GM12878 (cell line): ENCODE results near the gene RAC3. TPM values are rescaled to one million over a fixed set of nuclear protein-coding genes. Genes with fewer than 3 reads are reported as not detected.

Source experiments
- ATAC-seq: fragments of 200-7000 bp; cut with Tn5 transposase; 3 replicates; pipeline ENCODE4 v1.9.1; 2020; ENCODE audit warnings: mild to moderate bottlenecking, moderate library complexity
- BruUV-seq: library from RNA; stranded (reverse); fragments of 400-500 nt; replicated peaks from 2 replicates; lab custom pipeline; 2021; lab: Mats Ljungman, UMichigan
- CTCF ChIA-PET: fragments of 300-600 bp; sonication (Branson Sonifier 250); formaldehyde crosslinking; extraction: SDS; loops from one replicate; lab custom pipeline; 2021; ENCODE audit warnings: inconsistent platforms; lab: Yijun Ruan, JAX
- POLR2A ChIA-PET: fragments of 350-600 bp; formaldehyde crosslinking; extraction: SDS; loops from one replicate; lab custom pipeline; 2021; ENCODE audit warnings: inconsistent platforms; lab: Charles Lee
- RAD21 ChIA-PET: fragments of 300-600 bp; sonication (Branson Sonifier 250); formaldehyde crosslinking; loops from one replicate; lab custom pipeline; 2023; ENCODE audit warnings: antibody characterized with exemption; ENCODE audit not compliant: unreplicated experiment; lab: Charles Lee
- SMC1A ChIA-PET: fragments of 300-600 bp; sonication (Branson Sonifier 250); formaldehyde crosslinking; loops from one replicate; lab custom pipeline; 2023; ENCODE audit not compliant: unreplicated experiment, uncharacterized antibody; lab: Charles Lee
- DNase-seq: peaks from one replicate; pipeline ENCODE4 v3.0.0-alpha.2; 2011; ENCODE audit warnings: low read depth, low spot score
- FAIRE-seq: peaks from 3 replicates; lab custom pipeline; 2011; peaks lifted over from hg19 to GRCh38; lab: Jason Lieb, UNC
- H2AFZ ChIP-seq: 2 replicates; pipeline ENCODE4 v1.6.0; 2011; ENCODE audit warnings: low read depth, low read length, control low read depth; ENCODE audit not compliant: control insufficient read depth
- H3K27ac ChIP-seq: 2 replicates; pipeline ENCODE4 v1.5.1; 2011; ENCODE audit warnings: control low read depth; ENCODE audit not compliant: control insufficient read depth, insufficient read depth
- H3K27me3 ChIP-seq, 2 experiments: replicated peaks in 1 of 2; 2 replicates each; pipeline versions ENCODE4 v1.6.0 to v1.6.1; 2011; ENCODE audit warnings: low read length in 1 of 2; ENCODE audit not compliant: control insufficient read depth in 2 of 2, insufficient read depth in 2 of 2
- H3K36me3 ChIP-seq, 2 experiments: 2 replicates each; pipeline ENCODE4 v1.5.1; 2011; ENCODE audit warnings: low read length in 1 of 2; ENCODE audit not compliant: control insufficient read depth in 2 of 2, insufficient read depth in 2 of 2
- H3K4me1 ChIP-seq: 2 replicates; pipeline ENCODE4 v1.6.1; 2011; ENCODE audit warnings: mild to moderate bottlenecking, low read length, moderate library complexity, mixed read lengths; ENCODE audit not compliant: control insufficient read depth, insufficient read depth
- H3K4me2 ChIP-seq: 2 replicates; pipeline ENCODE4 v1.6.0; 2011; ENCODE audit warnings: control low read depth; ENCODE audit not compliant: control insufficient read depth, insufficient read depth
- H3K4me3 ChIP-seq: fragments of 200-600 bp; sonication (generic); 2 replicates; pipeline ENCODE4 v1.5.1; 2016
- H3K79me2 ChIP-seq: 2 replicates; pipeline ENCODE4 v1.6.0; 2011; ENCODE audit warnings: low read length; ENCODE audit not compliant: control insufficient read depth, insufficient read depth
- H3K9ac ChIP-seq: 2 replicates; pipeline ENCODE4 v1.8.0; 2011; ENCODE audit warnings: low read length, control low read depth, mixed read lengths; ENCODE audit not compliant: control insufficient read depth, insufficient read depth
- H3K9me3 ChIP-seq: replicated peaks from 3 replicates; pipeline ENCODE4 v1.5.1; 2011; ENCODE audit warnings: mild to moderate bottlenecking, low read length; ENCODE audit not compliant: control insufficient read depth, insufficient read depth
- H4K20me1 ChIP-seq: 2 replicates; pipeline ENCODE4 v1.6.0; 2011; ENCODE audit not compliant: control insufficient read depth, insufficient read depth
- ESRRA ChIP-seq: IDR thresholded peaks from 2 replicates; pipeline ENCODE4 v1.6.1; 2012; ENCODE audit warnings: mild to moderate bottlenecking, low read length, improper control_type of control experiment
- HSF1 ChIP-seq: fragments of 150-350 bp; IDR thresholded peaks from 2 replicates; pipeline ENCODE4 v1.6.1; 2014; ENCODE audit warnings: mild to moderate bottlenecking, low read depth, low read length
- MTA2 ChIP-seq: fragments of 450-650 bp; IDR thresholded peaks from 2 replicates; pipeline ENCODE4 v1.6.1; 2016; ENCODE audit warnings: low read depth, mild to moderate bottlenecking, moderate library complexity
- NFIC ChIP-seq: IDR thresholded peaks from 2 replicates; pipeline ENCODE4 v1.6.1; 2012; ENCODE audit warnings: low read depth, mild to moderate bottlenecking, inconsistent platforms, low read length, moderate library complexity
- NFYA ChIP-seq: IDR thresholded peaks from 2 replicates; pipeline ENCODE4 v1.6.1; 2011; ENCODE audit warnings: low read depth, mild to moderate bottlenecking, low read length, improper control_type of control experiment, borderline replicate concordance
- NR2C2 ChIP-seq: IDR thresholded peaks from 2 replicates; pipeline ENCODE4 v1.6.1; 2011; ENCODE audit warnings: borderline replicate concordance, low read depth; ENCODE audit not compliant: control insufficient read depth, insufficient read length
- POLR2A ChIP-seq: IDR thresholded peaks from 2 replicates; pipeline ENCODE4 v1.6.1; 2011; ENCODE audit warnings: low read depth, mild to moderate bottlenecking, low read length
- POLR2AphosphoS5 ChIP-seq: IDR thresholded peaks from 2 replicates; pipeline ENCODE4 v1.6.1; 2011; ENCODE audit warnings: mild to moderate bottlenecking, low read length, inconsistent platforms
- RAD21 ChIP-seq: IDR thresholded peaks from 2 replicates; pipeline ENCODE4 v1.6.1; 2011; ENCODE audit warnings: mild to moderate bottlenecking, low read depth, low read length, moderate library complexity; ENCODE audit not compliant: insufficient read depth
- WGBS: methylation state at CpG from one replicate; pipeline ENCODE4 v1.1.6; 2016; ENCODE audit warnings: low lambda C conversion rate; ENCODE audit not compliant: insufficient replicate concordance, insufficient coverage; ENCODE audit errors: missing lambda C conversion rate; 5-methylcytosine and 5-hydroxymethylcytosine counted together
- in situ Hi-C: fragments of 300-500 bp; cut with MboI; formaldehyde crosslinking; loops from 9 replicates; pipeline ENCODE4 v1.14.3; 2018; ENCODE audit warnings: mixed read lengths
- intact Hi-C: fragments of 100-400 bp; cut with micrococcal nuclease; formaldehyde crosslinking; loops from one replicate; pipeline ENCODE4 v1.14.2; 2022; ENCODE audit not compliant: unreplicated experiment
- polyA plus RNA-seq, 11 experiments: library from polyadenylated mRNA; depleted of rRNA in 4 of 11; unstranded in 6 of 11; stranded (reverse) in 5 of 11; fragments of >200 nt; fragmentation: Nextera tagmentation in 4 of 11; fragmentation: Illumina TruSeq in 1 of 11; extraction: Ambion mirVana in 4 of 11; extraction: Trizol in 1 of 11; gene quantifications; 1 replicate in 1 of 11; 2 replicates in 10 of 11; pipeline versions ENCODE4 v1.2.1 to v1.2.3, GENCODE V29; 2011 to 2016; ENCODE audit warnings: inconsistent platforms in 2 of 11, missing spikeins in 2 of 11, low read depth in 1 of 11
- total RNA-seq, 4 experiments: library from RNA; depleted of rRNA in 3 of 4; stranded (reverse); fragments of >200 nt in 3 of 4; fragmentation: Illumina TruSeq in 1 of 4; extraction: Trizol in 1 of 4; gene quantifications; 2 replicates each; pipeline versions ENCODE4 v1.2.1 to v1.2.3, GENCODE V29; 2013 to 2021
- TF ChIP-seq, protein P1 (sequence below): IDR thresholded peaks from 2 replicates; pipeline ENCODE4 v1.6.1; 2011; ENCODE audit warnings: borderline replicate concordance, low read depth, mild to moderate bottlenecking, moderate library complexity, low read length; ENCODE audit not compliant: insufficient read depth, poor library complexity, severe bottlenecking

The RAC3 gene
- total and polyA plus RNA-seq, 10 of the 15 experiments (the other 5 are each of a cell fraction or from before 2014, with no cell fraction given), result 0.11 to 32.9 (median 6.7) TPM

DNA sequence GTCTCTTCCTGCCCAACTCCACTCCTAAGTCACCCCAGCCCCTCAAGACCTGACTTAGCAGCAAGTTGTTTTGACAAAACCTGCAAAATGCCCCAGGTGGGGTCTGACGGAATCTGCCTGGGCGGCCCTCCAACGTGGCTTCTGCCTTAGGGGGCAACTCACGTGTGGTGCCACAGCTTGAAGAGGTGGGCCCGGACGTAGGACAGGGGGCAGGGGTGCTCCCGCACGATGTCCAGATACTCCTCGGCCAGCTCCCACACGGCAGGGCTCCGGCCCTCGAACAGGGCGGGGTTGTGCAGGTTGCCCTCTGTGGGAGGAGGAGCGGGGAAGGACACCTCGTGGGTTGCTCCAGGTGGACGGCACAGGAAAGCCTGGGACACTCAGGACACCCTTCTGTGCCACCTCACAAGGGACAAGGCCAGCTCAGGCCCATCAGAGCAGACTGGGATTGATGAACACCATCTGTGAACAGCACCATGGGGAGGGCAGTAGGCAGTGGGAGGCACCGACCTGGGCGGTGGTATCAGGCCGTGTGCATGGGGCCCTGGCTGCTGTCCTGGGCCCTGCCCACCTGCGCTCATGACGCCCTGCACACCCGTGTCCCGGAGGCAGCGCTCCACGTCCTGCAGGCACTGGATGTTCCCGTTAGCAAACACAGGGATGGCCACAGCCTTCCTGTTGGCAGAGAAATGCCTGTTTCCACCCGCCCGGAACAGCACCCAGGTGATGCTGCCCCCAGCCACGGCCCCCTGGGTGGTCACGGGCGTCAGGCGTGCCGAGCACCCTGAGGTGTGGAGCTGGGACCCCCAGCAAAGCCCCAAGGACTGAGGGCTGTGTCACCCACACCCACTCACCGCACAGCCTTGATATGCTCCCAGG, 29.8 kb downstream of the RAC3 start:
- H3K79me2 ChIP-seq, result peaks cover 19% of the 10 kb centered on the region
- H2AFZ ChIP-seq, result no peak overlapping the region
- no peak for TF ChIP-seq NFYA
- no peak for TF ChIP-seq RAD21
- peak; percentile 64 for TF ChIP-seq POLR2A
- TF ChIP-seq ESRRA, result no peak
- no peak for TF ChIP-seq NFIC
- TF ChIP-seq, protein P1, sequence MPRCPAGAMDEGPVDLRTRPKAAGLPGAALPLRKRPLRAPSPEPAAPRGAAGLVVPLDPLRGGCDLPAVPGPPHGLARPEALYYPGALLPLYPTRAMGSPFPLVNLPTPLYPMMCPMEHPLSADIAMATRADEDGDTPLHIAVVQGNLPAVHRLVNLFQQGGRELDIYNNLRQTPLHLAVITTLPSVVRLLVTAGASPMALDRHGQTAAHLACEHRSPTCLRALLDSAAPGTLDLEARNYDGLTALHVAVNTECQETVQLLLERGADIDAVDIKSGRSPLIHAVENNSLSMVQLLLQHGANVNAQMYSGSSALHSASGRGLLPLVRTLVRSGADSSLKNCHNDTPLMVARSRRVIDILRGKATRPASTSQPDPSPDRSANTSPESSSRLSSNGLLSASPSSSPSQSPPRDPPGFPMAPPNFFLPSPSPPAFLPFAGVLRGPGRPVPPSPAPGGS, result no peak
- TF ChIP-seq NR2C2, result no peak
- TF ChIP-seq MTA2, result no peak
- peak; percentile 52; the same call in 1 of the 2 replicates for TF ChIP-seq POLR2AphosphoS5
- TF ChIP-seq HSF1, result no peak
- SMC1A ChIA-PET, result no interaction called here
- H3K27me3 ChIP-seq, result no peaks in the 10 kb centered on the region
- DNase-seq (no peak), ATAC-seq (no peak), FAIRE-seq (no peak)
- peaks cover 8% of the 10 kb centered on the region for H3K4me1 ChIP-seq
- BruUV-seq, result no TSS peak
- H3K4me3 ChIP-seq, result no peak overlapping the region
- CTCF ChIA-PET, result no interaction called here
- in situ Hi-C loops, result no loop called here
- H4K20me1 ChIP-seq, result no peaks in the 10 kb centered on the region
- RAD21 ChIA-PET, result no interaction called here
- WGBS, result 87% methylated on average over 32 of the region's 34 CpGs
- no peak overlapping the region for H3K9ac ChIP-seq
- POLR2A ChIA-PET, result no interaction called here
- intact Hi-C loops, result no loop called here
- no peak overlapping the region for H3K27ac ChIP-seq
- H3K9me3 ChIP-seq, result no peaks in the 10 kb centered on the region
- H3K4me2 ChIP-seq, result no peak overlapping the region
- H3K36me3 ChIP-seq, result peaks cover 3 to 26% of the 10 kb centered on the region in 2 experiments
